K562 (cell line): ENCODE measurements around the gene OSBP2. TPM values are rescaled to one million over a fixed set of nuclear protein-coding genes. Genes with fewer than 3 reads are reported as not detected.

ENCODE experiments used
- ATAC-seq: fragments of 200-7000 bp; cut with Tn5 transposase; 3 replicates; pipeline ENCODE4 v1.9.1; 2020; ENCODE audit warnings: moderate library complexity
- BruUV-seq: library from RNA; stranded (reverse); fragments of 400-500 nt; replicated peaks from 2 replicates; lab custom pipeline; 2021; lab: Mats Ljungman, UMichigan
- CTCF ChIA-PET: fragments of 300-600 bp; formaldehyde crosslinking; extraction: SDS; loops from one replicate; lab custom pipeline; 2021; ENCODE audit warnings: low intra/inter-chr PET ratio; lab: Yijun Ruan, JAX
- POLR2A ChIA-PET: fragments of 300-600, 350-650 bp; sonication (Branson Sonifier 250); formaldehyde crosslinking; extraction: SDS; loops from one replicate; lab custom pipeline; 2021; ENCODE audit warnings: antibody characterized with exemption, inconsistent platforms; lab: Yijun Ruan, JAX
- DNase-seq, 4 experiments: peaks; one replicate each; pipeline versions ENCODE4 v3.0.0 to v3.0.0-alpha.2; 2011 to 2018; ENCODE audit warnings: low spot score in 3 of 4, mixed read lengths in 3 of 4; ENCODE audit errors: extremely low read depth in 1 of 4
- FAIRE-seq: peaks from 2 replicates; lab custom pipeline; 2011; peaks lifted over from hg19 to GRCh38; lab: Jason Lieb, UNC
- H2AFZ ChIP-seq: 2 replicates; pipeline ENCODE4 v1.6.0; 2011; ENCODE audit warnings: low read depth, low read length, control low read depth, inconsistent platforms
- H3K27ac ChIP-seq: fragments of 200-600 bp; 3 replicates; pipeline ENCODE4 v1.8.0; 2011; ENCODE audit warnings: low read depth, mild to moderate bottlenecking, control low read depth, inconsistent platforms, low read length, moderate library complexity, mixed read lengths; ENCODE audit errors: extremely low read depth
- H3K27me3 ChIP-seq, 2 experiments: fragments of 300-600 bp in 1 of 2; 2 replicates in 1 of 2; 3 replicates in 1 of 2; pipeline versions ENCODE4 v1.6.0 to v1.8.0; 2011; ENCODE audit warnings: inconsistent platforms in 2 of 2, low read length in 2 of 2, mild to moderate bottlenecking in 1 of 2, mixed read lengths in 1 of 2, moderate library complexity in 1 of 2; ENCODE audit not compliant: control insufficient read depth in 2 of 2, insufficient read depth in 2 of 2
- H3K36me3 ChIP-seq: fragments of 300-600 bp; 3 replicates; pipeline ENCODE4 v1.8.0; 2011; ENCODE audit warnings: mild to moderate bottlenecking, low read length, inconsistent platforms; ENCODE audit not compliant: control insufficient read depth, insufficient read depth
- H3K4me1 ChIP-seq, 2 experiments: fragments of 200-600 bp in 1 of 2; replicated peaks in 1 of 2; 2 replicates in 1 of 2; 3 replicates in 1 of 2; pipeline versions ENCODE4 v1.5.1 to v1.8.0; 2011; ENCODE audit warnings: inconsistent platforms in 2 of 2, low read length in 2 of 2, mild to moderate bottlenecking in 1 of 2, mixed read lengths in 1 of 2, moderate library complexity in 1 of 2; ENCODE audit not compliant: control insufficient read depth in 2 of 2, insufficient read depth in 2 of 2
- H3K4me2 ChIP-seq: 2 replicates; pipeline ENCODE4 v1.6.1; 2011; ENCODE audit warnings: low read length, control low read depth, inconsistent platforms, mixed read lengths; ENCODE audit not compliant: insufficient read depth
- H3K4me3 ChIP-seq: fragments of 200-600 bp; sonication (generic), shearing (Covaris generic); 2 replicates; pipeline ENCODE4 v1.5.1; 2016; ENCODE audit warnings: control low read depth, inconsistent platforms
- H3K79me2 ChIP-seq: fragments of 200-600 bp; 3 replicates; pipeline ENCODE4 v1.8.0; 2011; ENCODE audit warnings: low read length, inconsistent platforms; ENCODE audit not compliant: control insufficient read depth, insufficient read depth
- H3K9ac ChIP-seq, 2 experiments: 2 replicates each; pipeline versions ENCODE4 v1.6.0 to v1.6.1; 2011; ENCODE audit warnings: low read depth in 2 of 2, low read length in 2 of 2, control low read depth in 1 of 2, inconsistent platforms in 1 of 2, mild to moderate bottlenecking in 1 of 2, mixed read lengths in 1 of 2; ENCODE audit not compliant: insufficient read depth in 1 of 2
- H3K9me1 ChIP-seq: one replicate; pipeline ENCODE4 v1.6.0; 2011; ENCODE audit warnings: inconsistent platforms, mild to moderate bottlenecking, low read length, moderate library complexity; ENCODE audit not compliant: control insufficient read depth, insufficient read depth
- H3K9me3 ChIP-seq: replicated peaks from 2 replicates; pipeline ENCODE4 v1.5.1; 2011; ENCODE audit warnings: low read depth, low read length, inconsistent platforms; ENCODE audit not compliant: control insufficient read depth, insufficient read depth
- H4K20me1 ChIP-seq: replicated peaks from 2 replicates; pipeline ENCODE4 v1.6.1; 2011; ENCODE audit warnings: low read length, inconsistent platforms, mixed read lengths; ENCODE audit not compliant: control insufficient read depth, insufficient read depth
- CAMTA2 ChIP-seq: fragments of 250-450 bp; sonication (Bioruptor Pico); conservative IDR thresholded peaks from 2 replicates; pipeline ENCODE4 v1.5.1; 2022
- CUX1 ChIP-seq: fragments of 200-800 bp; sonication (Bioruptor generic); IDR thresholded peaks from 2 replicates; pipeline ENCODE4 v1.6.1; 2016; ENCODE audit warnings: missing genetic modification characterization, missing compliant biosample characterization
- MGA ChIP-seq: fragments of 450-650 bp; IDR thresholded peaks from 2 replicates; pipeline ENCODE4 v1.6.1; 2016; ENCODE audit warnings: mild to moderate bottlenecking, moderate library complexity
- ZC3H11A ChIP-seq: IDR thresholded peaks from 2 replicates; pipeline ENCODE4 v1.6.1; 2012; ENCODE audit warnings: low read depth, low read length, improper control_type of control experiment
- ZNF146 ChIP-seq: IDR thresholded peaks from one replicate; pipeline ENCODE4 v1.6.1; 2018; ENCODE audit warnings: missing compliant biosample characterization; ENCODE audit not compliant: unreplicated experiment
- ZNF57 ChIP-seq: fragments of 450-650 bp; formaldehyde crosslinking; IDR thresholded peaks from 2 replicates; pipeline ENCODE4 v1.4.0; 2020; ENCODE audit warnings: mild to moderate bottlenecking, moderate library complexity
- WGBS: fragments of 100-300 bp; shearing (Covaris generic); methylation state at CpG from one replicate; pipeline ENCODE4 v1.1.6; 2016; ENCODE audit warnings: low coverage, mixed read lengths; ENCODE audit not compliant: insufficient coverage; ENCODE audit errors: missing lambda C conversion rate; 5-methylcytosine and 5-hydroxymethylcytosine counted together
- in situ Hi-C: fragments of 300-500 bp; cut with MboI; formaldehyde crosslinking; loops from 4 replicates; pipeline ENCODE4 v1.15.0; 2018; ENCODE audit warnings: inconsistent platforms, mixed read lengths
- intact Hi-C: fragments of 100-400 bp; cut with micrococcal nuclease; formaldehyde crosslinking; loops from 2 replicates; pipeline ENCODE4 v1.14.2; 2022
- polyA plus RNA-seq, 8 experiments: library from polyadenylated mRNA; depleted of rRNA in 4 of 8; stranded (reverse) in 5 of 8; unstranded in 3 of 8; fragments of >200 nt; fragmentation: Nextera tagmentation in 2 of 8; fragmentation: Illumina TruSeq in 1 of 8; extraction: Ambion mirVana in 2 of 8; extraction: Trizol in 1 of 8; gene quantifications; 2 replicates each; pipeline versions ENCODE4 v1.2.1 to v1.2.3, GENCODE V29; 2011 to 2014; ENCODE audit warnings: inconsistent platforms in 1 of 8, missing spikeins in 1 of 8
- total RNA-seq, 7 experiments: library from RNA; depleted of rRNA in 6 of 7; stranded (reverse); fragments of >200 nt in 6 of 7; fragmentation: Illumina TruSeq in 2 of 7; extraction: Trizol in 2 of 7; gene quantifications; 2 replicates each; pipeline versions ENCODE4 v1.2.1 to v1.2.3, GENCODE V29; 2011 to 2021; ENCODE audit warnings: low replicate concordance in 1 of 7

The OSBP2 gene
- total and polyA plus RNA-seq, 9 of the 15 experiments (the other 6 are each of a cell fraction or from before 2014, with no cell fraction given): 0.52 to 29.5 (median 21.6) TPM

GRCh38 chr22:30887453-30887852, 192.8 kb downstream of the OSBP2 start:
- DNase-seq (no peak), FAIRE-seq (no peak), ATAC-seq (no peak)
- Histone ChIP-seq H2AFZ (no peak overlapping the region), H3K9ac (no peak overlapping the region), H4K20me1 (0 out of 2 replicates have a peak, but pooled peaks cover 6% of the 10 kb centered on the region), H3K79me2 (peaks cover 28% of the 10 kb centered on the region), H3K27me3 (no peaks in the 10 kb centered on the region), H3K4me3 (no peak overlapping the region), H3K4me1 (peaks cover 9 to 39% of the 10 kb centered on the region in 2 experiments; a peak in 4 of 5 replicates), H3K4me2 (no peak overlapping the region), H3K9me3 (no peaks in the 10 kb centered on the region), H3K36me3 (peaks cover 59% of the 10 kb centered on the region; the same call in 2 of the 3 replicates), H3K9me1 (no peaks in the 10 kb centered on the region), H3K27ac (no peak overlapping the region)
- ChIA-PET CTCF (no interaction called here), POLR2A (interaction anchor here (0.7 kb wide), 1 partner anchor 308 kb away, joined by 4 read pairs; no protein-coding TSS in a partner anchor)
- 82% methylated on average over 8 of the region's 11 CpGs for whole genome bisulfite sequencing
- BruUV-seq: no TSS peak
- intact Hi-C loops: no loop called here
- in situ Hi-C loops: no loop called here
- TF ChIP-seq ZC3H11A (no peak), CAMTA2 (CRISPR knock-in tag) (no peak), ZNF146 (no peak), MGA (no peak), ZNF57 (CRISPR knock-in tag) (no peak), CUX1 (CRISPR knock-in tag) (no peak)
